Measurements from ENCODE around the gene FANK1.
"Not testable (repeated sequence)": the region's sequence is repeated elsewhere in the genome, so short reads cannot be mapped to it uniquely, and the experiment has no call there.

DNA sequence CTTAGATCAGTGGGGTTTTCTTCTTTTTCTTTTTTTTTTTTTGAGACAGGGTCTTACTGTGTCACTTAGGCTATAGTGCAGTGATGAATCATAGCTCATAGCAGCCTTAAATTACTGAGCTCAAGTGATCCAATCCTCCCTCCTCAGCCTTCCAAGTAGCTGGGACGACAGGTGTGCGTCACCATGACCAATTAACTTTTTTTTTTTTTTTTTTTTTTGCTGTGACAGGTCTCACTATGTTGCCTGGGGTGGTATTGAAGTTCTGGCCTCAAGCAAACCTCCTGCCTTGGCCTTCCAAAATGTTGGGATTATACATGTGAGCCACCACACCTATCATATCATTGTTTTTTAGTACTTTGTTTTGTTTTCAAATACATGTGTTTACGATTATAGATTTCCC is 13.1 kb downstream of the FANK1 start:
- TF ChIP-seq, protein P1, sequence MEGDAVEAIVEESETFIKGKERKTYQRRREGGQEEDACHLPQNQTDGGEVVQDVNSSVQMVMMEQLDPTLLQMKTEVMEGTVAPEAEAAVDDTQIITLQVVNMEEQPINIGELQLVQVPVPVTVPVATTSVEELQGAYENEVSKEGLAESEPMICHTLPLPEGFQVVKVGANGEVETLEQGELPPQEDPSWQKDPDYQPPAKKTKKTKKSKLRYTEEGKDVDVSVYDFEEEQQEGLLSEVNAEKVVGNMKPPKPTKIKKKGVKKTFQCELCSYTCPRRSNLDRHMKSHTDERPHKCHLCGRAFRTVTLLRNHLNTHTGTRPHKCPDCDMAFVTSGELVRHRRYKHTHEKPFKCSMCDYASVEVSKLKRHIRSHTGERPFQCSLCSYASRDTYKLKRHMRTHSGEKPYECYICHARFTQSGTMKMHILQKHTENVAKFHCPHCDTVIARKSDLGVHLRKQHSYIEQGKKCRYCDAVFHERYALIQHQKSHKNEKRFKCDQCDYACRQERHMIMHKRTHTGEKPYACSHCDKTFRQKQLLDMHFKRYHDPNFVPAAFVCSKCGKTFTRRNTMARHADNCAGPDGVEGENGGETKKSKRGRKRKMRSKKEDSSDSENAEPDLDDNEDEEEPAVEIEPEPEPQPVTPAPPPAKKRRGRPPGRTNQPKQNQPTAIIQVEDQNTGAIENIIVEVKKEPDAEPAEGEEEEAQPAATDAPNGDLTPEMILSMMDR (IDR thresholded peaks at IDR 0.05; ENCODE audit: poor library complexity) = not testable (repeated sequence)
- not testable (repeated sequence) for TF ChIP-seq EZH2 (IDR thresholded peaks at IDR 0.05; ENCODE audit: borderline replicate concordance)
